HG03280 (cell line): ENCODE data around the gene FGFRL1.
"Not testable (repeated sequence)": the region's sequence is repeated elsewhere in the genome, so short reads cannot be mapped to it uniquely, and the experiment has no call there.

Source experiments
- ATAC-seq: cut with Tn5 transposase; IDR thresholded peaks from one replicate; pipeline ENCODE4 v1.9.1; 2021; ENCODE audit warnings: mild to moderate bottlenecking, moderate library complexity; ENCODE audit not compliant: unreplicated experiment

Gene FGFRL1

DNA sequence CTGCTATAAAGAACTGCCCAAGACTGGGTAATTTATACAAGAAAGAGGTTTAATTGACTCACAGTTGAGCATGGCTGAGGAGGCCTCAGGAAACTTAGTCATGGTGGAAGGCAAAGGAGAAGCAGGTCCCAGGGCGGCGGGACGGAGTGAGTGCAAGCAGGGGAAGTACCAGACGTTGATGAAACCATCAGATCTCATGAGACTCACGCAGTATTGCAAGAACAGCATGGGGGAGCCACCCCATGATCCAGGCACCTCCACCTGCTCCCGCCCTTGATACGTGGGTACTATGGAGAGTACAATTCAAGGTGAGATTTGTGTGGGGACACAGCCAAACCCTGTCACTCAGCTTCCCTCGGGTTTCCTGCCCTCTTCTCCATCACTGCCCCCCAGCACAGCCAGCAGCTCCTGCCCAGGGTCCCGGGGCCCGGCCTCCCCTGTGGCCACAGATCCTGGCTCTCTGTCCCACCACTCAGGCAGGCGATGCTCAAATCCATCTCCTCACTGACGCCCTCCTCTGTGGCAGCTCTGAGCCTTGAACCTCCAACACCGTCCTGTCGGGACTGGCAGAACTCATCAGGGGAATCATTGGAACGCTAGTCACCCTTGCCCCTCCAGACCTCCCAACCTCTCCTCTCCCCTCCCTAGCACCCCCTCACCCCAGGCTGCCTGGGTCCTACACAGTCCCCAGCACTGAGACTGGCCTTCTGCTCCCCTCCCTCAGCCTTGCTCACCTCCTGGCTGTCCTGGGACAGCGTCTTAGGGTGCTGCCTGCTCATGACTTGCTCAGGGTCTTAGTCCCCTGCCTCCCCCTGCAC is 37.6 kb downstream of the FGFRL1 start:
- no peak for ATAC-seq

DNA sequence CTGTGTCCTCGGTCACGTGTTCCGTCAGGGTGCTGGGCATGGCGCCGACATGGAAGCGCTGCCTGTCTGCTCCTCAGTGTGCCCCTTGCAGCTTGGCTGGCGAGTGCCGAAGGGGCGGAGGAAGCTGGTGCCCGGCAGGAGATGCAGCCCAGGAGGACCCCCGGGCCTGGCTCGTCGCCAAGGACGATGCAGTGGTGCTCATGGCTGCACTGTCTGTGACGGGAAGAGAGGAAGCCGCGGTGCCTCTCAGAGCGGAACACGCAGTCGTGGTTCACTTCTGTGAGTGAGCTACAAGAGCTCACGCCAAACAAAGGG is 38.1 kb downstream of the FGFRL1 start:
- ATAC-seq: no peak

DNA sequence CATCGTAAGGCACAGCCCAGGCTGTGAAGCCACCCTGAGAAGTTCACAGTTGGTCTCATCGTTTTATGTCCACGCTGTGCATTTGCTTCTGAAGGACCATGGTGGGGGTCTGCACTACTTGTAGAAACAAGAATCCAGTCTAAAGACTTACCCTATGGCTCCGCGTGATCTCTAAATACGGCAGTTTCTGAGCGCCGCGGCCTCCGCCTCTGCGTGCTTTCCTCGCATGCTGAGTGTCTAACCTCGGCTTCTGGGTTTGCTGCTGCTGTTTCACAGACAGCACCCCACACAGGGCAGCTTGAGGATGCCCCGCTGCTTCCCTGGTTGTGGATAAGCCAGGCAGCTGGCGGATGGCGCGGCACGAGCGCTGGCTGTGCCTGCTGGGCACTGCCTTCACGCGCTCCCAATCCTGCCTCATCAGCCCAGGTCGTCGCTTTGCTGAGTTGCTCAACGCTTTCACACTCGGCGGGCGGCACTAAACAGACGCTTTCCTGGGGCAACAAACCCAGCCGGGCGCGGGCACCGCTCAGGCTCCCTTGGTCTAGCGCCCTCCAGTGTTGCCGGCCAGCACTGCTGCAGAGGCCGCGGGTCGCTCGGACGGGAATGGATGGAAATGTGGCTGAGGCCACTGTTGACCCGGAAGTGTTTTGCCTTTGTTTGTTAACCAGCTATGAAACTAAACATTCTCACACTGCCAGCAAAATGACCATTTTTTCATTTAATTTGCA is 39.2 kb downstream of the FGFRL1 start:
- ATAC-seq: no peak

DNA sequence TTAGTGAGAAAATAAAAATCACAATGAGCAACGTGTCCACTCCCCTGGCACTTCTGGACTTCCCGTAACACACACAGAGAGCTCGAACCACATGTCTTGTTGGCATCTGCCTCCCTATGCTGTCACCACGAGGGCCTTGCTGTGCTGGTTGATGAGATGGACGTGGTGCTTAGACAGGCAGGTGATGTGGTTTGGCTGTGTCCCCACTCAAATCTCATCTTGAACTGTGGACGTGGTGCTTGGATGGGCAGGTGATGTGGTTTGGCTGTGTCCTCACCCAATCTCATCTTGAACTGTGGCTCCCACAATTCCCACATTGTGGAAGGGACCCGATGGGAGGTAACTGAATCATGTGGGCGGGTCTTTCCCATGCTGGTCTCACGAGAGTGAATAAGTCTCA is 40.0 kb downstream of the FGFRL1 start:
- ATAC-seq: no peak

GRCh38 chr4:1052231-1052671 is 40.8 kb downstream of the FGFRL1 start:
- no peak for ATAC-seq

DNA sequence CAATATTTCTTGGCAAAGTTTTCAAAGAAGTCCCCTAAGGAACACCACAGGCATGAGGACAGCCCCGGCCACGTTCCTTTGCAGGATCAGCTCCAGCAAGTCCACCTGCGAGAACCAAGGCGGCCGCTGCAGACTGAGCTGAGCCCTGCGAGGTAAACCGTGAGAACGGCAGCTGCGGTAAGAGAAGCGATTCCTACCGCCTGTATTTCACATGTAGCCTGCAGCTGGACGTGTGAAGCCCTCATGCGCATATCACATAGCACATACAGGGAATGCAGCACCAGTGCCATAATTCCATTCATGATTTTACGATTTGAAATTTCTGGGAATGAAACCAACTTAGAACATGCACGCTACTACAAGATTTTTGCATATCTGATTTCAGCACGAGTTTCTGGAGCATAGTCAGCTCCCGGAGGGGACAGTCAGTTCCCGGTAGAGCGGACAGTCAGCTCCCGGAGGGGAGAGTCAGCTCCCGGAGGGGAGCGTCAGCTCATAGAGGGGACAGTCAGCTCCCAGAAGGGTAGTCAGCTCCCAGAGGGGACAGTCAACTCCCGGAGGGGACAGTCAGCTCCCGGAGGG is 41.7 kb downstream of the FGFRL1 start:
- ATAC-seq: no peak

DNA sequence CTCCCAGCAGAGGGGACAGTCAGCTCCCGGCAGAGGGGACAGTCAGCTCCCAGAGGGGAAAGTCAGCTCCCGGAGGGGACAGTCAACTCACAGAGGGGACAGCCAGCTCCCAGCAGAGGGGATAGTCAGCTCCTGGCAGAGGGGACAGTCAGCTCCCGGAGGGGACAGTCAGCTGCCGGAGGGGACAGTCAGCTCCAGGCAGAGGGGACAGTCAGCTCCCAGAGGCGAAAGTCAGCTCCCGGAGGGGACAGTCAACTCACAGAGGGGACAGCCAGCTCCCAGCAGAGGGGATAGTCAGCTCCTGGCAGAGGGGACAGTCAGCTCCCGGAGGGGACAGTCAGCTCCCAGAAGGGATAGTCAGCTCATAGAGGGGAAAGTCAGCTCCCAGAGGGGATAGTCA is 42.5 kb downstream of the FGFRL1 start:
- not testable (repeated sequence) for ATAC-seq

DNA sequence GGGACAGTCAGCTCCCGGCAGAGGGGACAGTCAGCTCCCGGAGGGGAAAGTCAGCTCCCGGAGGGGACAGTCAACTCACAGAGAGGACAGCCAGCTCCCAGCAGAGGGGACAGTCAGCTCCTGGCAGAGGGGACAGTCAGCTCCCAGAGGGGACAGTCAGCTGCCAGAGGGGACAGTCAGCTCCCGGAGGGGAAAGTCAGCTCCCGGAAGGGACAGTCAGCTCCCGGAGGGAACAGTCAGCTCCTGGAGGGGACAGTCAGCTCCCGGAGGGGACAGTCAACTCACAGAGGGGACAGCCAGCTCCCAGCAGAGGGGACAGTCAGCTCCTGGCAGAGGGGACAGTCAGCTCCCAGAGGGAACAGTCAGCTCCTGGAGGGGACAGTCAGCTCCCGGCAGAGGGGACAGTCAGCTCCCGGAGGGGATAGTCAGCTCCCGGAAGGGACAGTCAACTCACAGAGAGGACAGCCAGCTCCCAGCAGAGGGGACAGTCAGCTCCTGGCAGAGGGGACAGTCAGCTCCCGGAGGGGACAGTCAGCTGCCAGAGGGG is 43.3 kb downstream of the FGFRL1 start:
- ATAC-seq: not testable (repeated sequence)

- ATAC-seq: not testable (repeated sequence)
These were observed 43.8 kb downstream of the FGFRL1 start for GRCh38 chr4:1055243-1055701.

DNA sequence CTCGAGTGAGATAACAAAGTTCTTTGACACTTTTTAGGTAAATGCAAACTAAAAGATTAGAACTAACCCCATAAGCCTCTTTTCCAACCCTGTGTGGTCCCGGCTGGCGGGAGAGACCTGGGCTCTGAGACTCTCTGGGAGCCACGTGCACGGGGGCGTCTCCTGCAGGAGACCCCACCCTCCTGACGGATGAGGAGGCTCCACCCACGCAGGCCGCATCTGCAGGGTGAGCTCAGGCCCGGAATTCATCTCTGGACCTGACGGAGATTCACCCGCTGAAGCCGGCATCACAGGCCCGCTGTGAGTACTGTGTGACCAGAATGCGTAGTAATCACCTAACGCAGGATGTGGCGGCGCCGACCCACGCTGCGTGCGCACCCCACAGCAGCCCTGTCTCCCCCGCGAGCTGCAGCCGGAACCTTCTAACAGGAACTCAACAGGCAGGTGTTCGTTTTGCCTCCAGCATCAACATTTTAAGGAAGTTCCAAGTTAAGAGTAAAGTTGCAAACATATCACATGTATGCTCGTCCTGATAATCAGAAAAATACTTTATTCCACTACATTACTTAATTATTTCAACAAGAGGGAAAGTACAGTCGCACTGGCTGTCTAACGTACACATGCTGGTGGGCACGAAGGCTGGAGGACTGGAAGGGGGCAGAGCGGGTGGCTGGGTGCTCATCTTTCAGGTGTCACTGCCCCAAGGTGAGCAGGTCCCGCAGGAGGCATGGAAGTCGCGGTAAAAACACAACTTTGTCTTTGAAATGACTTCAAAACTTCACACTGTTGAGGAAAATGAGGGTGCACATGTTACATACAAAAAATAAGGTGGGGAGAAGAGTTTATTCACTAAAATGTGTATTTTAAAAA is 44.5 kb downstream of the FGFRL1 start:
- ATAC-seq: peak; percentile 66

DNA sequence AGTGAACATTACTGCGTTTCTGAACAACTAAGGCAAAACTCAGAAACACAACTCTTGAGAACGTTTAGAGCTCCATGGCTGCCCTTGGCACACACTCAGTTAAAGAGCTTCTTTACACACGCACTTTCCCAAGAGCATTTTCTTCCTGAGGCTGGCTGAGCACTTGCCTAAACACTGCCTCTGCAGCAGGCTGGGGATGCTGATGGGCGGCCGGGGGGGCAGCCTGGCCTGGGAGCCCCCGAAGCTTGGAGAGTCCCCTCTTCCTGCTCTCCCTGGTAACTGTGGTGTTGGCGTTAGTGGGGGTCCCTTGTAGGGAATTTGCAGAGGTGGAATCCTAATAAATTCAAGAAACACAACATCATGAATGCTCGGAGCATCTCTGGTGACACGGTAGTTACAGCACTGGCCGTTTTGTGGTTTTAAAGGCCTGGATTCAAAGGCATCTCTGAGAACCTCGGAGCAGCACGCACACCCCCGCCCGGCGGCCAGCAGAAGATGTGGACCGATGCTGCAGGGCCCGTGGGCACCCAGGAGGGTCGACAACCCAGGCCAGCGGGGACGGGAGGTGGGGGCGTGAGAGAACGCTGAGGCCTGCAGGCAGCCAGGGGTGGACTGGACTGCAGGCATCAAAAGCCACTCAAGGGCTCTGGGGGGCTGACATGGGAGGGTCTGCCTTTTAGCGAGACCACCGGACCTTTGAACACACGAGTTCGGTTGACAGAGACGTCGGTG is 45.4 kb downstream of the FGFRL1 start:
- ATAC-seq: no peak

DNA sequence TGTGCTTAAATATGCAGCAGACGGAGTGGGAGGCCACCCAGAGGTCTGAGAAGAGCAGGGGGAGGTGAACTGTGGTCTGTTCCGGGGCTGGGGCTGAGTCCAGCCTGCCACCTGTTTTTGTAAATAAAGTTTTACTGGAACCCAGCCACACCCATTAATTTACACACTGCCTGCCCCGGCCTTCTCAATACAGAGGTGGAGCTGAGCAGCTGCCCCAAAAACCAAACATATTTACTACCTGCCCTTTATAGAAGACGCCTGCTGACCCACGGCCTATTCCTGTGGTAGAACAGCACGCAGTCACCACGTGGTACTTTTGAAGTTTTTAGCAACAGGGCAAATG is 45.9 kb downstream of the FGFRL1 start:
- no peak for ATAC-seq

DNA sequence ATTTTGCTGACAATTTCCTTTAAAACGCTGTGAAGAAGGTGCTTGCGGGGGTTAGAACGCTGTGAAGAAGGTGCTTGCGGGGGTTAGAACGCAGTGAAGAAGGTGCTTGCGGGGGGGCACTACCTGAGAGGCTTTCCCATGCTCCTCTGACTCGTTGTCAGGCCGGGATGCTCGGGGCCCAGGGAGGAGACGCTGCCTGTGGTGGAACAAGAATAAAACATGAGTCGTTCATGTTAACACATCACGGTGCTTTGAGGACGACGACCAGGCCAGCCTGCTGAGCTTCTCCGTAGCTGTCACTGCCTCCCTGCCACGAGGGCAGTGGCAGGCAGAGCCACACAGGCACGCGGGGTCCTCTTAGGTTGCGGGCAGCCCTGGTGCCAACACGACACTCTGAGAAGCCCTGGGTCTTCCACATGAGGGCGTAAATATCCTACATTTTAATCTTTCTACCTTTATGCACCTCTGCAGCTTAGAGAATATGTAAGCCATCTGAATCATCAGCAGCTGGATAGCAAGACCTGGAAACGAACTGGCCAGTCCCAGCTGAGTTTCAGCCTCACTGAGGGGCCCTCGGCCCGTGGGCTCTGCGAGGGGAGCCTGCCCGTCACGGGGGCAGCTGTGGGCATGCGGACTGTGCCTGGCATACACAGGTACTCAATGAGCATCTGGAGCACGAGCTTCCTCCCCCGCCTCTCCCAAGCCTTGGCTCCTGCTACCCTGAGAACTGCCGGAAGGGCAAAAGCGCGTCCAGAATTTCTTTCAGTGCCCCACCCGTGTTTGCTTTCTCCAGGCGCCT is 47.0 kb downstream of the FGFRL1 start:
- ATAC-seq: no peak

GRCh38 chr4:1058997-1059665 is 47.7 kb downstream of the FGFRL1 start:
- no peak for ATAC-seq

DNA sequence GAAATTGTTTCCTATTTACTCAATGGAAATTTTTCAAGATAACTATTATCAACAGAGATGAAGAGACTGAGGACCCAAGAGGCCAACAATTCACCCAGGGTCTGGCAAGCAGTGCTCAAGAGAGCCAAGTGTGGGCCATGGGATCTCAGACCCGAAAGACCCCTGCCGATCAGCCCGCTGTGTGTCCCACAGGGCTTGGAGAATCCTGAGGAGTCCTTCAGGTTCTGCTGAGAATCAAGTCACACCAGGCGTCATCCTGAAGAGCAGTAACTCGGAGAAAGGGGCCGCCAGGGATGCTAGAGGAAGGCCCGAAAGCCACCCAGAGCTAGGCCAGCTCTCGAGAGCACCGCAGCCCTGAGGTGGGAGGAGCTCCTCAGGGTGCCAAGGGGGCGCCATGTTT is 48.7 kb downstream of the FGFRL1 start:
- no peak for ATAC-seq

GRCh38 chr4:1060621-1061020 is 49.2 kb downstream of the FGFRL1 start:
- no peak for ATAC-seq

GRCh38 chr4:1061056-1061700 is 49.8 kb downstream of the FGFRL1 start:
- ATAC-seq: no peak

DNA sequence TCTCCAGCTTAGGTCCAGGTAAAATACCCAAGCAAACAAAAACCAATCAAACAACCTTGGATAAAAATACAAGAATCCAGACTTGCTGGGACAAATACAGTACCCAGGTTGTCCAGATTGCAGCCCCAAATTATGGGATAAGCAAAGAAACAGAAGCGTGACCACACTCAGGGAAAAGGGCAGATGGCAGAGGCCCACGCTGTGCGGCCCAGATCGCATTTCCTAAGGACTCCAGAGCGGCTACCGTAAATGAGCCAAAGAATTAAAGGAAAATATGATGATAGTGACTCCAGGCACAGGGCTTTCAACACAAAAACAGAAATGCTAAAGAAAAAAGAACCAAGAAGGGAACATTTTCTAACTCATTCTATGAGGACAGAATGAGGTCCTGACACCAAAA is 50.3 kb downstream of the FGFRL1 start:
- no peak for ATAC-seq
